CMK (cell line): Measurements from ENCODE around the gene SERBP1.
"Not testable (repeated sequence)": the region's sequence is repeated elsewhere in the genome, so short reads cannot be mapped to it uniquely, and the experiment has no call there.

ENCODE experiments used
- DNase-seq: peaks from one replicate; pipeline ENCODE4 v3.0.0-alpha.2; 2010; ENCODE audit warnings: low read depth

Gene SERBP1

DNA sequence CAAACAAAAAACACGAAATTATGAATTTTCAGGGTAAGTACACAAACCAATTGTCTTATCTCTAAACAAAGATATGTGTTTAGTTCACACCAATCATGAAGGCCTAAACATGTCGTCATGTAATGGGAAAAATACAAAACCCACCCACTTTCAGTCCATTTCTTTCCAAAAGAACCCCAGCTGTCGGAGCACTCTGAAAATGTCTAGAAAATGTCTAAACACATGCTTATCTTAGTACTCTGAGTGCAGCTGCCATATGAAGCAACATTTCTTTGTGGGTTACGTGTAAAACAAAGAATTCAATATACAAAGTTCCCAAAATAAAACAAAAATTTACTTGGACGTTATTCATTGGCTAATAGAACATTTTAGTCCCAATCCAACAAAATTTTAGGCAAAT is 22.7 kb downstream of the SERBP1 start:
- no peak for DNase-seq

DNA sequence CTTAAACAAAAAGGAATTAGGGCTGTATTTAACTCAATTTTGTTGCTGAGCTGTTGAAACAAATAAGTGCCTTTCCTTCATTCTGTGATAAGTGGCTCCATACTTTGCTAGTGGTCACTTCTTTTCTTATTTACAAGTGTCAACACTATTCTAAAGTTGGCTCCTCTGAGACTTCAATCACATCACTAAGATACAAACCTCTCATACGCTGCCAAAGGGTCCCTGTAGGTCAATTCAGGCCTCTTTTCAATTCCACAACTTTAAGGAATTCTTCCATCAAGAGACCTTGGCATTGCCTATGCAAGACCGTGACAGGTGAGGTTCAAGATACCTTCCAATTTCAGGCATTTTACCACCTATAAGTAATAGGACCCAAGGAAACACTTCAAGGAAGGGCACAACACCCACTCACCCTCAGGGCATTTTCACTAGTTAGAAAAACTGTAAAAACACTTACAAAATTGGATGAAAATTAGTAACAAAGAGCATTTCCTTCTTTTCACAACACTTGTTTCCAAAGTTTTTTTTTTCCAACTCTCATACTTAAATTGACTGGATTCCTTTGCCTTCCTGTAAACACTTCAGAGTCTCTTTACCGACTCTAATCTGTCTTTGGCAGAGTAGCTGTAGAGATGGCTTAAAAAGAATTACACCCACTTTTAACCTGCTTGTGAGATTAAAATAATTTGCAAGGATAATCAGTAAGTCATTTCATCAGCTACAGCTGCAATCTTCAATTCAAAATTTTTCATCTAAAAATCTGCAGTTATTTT is 24.5 kb downstream of the SERBP1 start:
- no peak for DNase-seq

DNA sequence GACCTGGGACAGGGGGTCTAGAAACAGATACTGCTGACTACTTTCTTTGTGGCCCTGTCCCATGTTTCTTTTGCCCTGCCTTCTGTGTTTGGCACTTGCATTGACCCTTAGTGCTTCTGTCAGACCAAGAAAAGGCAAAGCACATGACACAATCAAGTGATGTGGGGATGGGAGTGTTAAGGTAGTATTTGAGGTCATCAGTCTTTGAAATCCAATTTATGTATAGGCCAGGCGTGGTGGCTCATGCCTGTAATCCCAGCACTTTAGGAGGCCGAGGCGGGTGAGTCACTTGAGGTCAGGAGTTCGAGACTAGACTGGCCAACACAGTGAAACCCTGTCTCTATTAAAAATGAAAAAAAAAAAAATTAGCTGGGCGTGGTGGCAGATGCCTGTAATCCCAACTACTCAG is 26.0 kb downstream of the SERBP1 start:
- no peak for DNase-seq

DNA sequence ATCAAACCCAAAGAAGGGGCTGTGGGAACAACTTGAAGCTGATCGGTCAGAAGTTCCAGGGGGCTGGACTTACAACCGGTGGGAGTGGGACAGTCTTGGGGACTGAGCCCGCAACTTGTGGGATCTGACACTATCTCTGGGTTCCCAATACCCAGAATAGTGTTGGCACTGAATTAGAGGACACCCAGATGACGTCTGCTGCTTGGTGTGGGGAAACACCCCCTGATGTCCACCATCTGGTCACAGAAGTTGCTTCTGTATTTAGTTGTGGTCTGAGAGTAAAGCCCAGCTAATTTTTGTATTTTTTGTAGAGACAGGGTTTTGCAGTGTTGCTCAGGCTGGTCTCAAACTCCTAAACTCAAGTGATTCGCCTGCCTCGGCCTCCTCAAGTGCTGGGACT is 28.8 kb downstream of the SERBP1 start:
- DNase-seq, result no peak

DNA sequence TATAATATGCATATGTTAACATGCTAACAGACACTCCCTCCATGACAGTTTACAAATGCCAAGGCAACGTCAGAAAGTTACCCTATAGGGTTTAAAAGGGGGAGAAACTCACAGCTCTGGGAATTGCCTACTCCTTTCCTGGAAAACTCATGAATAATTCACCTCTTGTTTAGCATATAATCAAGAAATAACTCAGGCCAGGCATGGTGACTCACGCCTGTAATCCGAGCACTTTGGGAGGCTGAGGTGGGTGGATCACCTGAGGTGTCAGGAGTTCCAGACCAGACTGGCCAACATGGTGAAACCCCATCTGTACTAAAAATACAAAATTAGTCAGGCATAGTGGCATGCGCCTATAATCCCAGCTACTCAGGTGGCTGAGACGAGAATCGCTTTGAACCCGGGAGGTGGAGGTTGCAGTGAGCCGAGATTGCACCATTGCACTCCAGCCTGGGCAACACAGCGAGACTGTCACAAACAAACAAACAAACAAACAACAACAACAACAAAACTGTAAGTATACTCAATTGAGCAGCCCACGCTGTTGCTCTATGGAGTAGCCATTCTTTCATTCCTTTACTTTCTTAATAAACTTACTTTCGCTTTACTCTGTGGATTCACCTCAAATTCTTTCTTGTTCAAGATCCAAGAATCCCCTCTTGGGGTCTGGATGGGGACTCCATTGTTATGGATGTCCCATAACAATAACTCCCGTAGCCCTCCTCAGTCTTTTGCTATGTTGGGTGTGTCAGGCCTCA is 30.0 kb downstream of the SERBP1 start:
- not testable (repeated sequence) for DNase-seq

DNA sequence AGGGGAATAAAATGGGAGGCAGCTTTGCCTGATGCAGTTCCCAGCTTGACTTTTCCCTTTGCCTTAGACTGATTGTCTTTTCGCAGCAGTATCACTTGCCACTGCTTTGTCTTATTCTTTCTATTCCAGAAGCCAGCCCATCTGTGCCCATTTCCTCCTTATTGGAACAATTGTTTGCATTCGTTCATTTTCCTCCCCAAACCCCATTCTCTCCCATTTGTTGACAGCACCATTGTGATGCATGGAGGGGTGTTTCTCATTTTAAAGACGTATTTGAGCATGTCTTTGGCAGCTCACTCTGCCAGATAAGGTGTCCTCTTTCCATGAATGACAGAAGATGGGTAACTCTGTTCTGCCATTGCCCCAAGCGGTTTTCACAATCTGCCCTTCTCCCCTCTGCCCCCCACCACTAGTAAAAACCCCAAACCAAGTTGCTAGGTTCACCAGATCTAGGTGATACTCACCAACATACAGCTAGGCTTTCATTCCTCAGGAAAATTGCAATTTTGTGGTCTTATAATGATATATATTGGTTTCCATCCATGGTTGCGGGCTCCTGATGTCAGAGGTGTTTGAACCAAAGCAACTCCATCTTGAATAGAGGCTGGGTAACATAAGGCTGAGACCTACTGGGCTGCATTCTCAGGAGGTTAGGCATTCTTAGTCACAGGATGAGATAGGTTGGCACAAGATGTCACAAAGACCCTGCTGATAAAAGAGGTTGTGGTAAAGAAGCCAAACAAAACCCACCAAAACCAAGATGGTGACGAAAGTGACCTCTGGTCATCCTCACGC is 30.8 kb downstream of the SERBP1 start:
- no peak for DNase-seq

DNA sequence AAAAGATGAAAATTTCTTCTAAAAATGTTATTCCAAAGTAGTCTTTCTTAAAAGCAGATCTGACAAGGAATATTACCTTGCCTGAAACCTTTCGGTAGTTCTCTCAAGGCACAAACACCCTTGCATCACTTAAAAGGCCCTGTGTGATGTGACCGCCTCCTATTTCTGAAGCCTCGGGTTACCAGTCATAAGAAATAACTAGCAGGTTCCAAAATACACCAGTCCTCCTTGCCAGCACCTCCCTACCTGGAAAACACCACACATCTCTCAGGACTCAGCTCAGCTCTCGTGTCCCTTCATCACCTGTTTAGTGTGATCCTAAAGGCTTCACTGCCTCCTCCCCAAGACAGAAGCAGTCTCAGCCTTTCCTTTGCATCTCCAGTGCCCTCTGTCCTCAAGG is 35.7 kb downstream of the SERBP1 start:
- no peak for DNase-seq

DNA sequence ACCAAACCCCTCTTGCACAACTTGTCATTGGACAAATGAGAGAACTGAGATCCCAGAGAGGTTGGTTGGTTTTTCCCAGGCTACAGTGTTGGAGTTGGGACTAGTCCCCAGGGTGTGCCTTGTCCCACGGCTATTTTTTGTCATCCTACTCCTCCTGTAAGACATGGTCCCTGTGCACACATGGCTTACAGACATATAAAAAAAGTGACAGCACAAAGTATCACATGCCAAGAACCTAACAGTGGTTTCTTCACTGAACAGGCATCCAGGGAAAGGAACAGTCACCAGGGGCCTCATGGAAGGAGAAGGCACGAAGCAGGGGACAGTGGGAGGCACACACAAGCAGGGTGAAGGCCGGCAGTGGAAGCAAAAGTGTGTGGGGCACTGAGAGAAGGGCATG is 36.5 kb downstream of the SERBP1 start:
- no peak for DNase-seq

DNA sequence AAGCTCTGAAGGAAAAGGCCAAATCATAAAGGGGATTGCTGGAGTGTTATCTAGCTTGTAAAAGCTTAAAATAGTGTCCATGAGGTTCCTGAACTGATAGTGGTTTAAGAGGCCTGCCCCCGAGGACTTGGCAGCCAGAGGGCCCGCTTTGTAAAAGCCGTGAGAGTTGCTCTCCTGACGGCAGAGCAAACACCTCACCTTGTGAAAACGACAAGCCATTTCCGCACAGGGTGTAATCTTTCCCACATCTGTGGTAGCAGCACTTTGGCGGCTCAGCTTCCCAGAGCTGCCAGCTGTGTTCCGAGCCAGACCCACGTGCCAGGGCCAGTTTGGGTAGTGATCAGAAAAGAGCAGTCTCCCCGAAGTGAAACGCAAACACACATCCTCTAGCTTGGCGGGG is 37.0 kb downstream of the SERBP1 start:
- DNase-seq, result no peak

DNA sequence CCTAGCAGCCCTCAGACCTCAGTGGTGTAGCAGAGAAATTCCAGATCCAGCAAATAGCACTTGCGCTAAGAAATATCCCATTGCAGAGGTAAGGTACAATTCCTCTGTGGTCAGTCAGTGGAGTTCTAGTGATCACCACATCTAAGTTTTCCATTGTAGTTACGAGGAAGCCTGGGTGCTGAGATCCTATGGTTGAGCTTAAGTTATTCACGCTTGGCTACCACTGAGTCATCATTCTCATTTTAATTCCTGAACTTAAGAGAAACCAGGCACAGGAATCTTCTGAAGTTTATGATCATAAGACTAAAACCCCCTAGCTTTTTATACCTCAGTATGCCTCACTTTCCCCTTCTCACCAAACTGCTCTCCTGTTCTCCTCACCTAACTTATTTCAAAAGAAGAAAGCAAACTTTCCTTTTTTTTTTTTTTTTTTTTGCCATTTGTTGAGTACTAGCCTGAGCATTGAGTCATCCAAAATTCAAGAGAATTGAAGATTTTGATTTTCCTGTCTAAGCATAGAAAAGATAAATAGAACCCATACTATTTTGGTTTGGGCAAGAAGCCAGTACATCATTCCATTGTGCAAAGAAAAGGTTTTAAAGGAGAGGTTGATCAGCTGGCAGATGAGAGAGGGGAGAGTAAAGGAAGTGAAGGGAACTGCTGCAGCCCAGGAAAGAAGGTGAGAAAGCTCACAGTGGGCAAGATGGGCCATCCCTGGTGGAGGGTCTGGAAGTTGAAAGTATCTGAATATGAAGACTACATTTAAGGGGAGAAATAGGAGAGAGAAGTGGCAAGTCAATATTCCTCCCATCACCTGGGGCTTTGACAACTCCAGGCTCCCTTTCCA is 39.9 kb downstream of the SERBP1 start:
- no peak for DNase-seq

DNA sequence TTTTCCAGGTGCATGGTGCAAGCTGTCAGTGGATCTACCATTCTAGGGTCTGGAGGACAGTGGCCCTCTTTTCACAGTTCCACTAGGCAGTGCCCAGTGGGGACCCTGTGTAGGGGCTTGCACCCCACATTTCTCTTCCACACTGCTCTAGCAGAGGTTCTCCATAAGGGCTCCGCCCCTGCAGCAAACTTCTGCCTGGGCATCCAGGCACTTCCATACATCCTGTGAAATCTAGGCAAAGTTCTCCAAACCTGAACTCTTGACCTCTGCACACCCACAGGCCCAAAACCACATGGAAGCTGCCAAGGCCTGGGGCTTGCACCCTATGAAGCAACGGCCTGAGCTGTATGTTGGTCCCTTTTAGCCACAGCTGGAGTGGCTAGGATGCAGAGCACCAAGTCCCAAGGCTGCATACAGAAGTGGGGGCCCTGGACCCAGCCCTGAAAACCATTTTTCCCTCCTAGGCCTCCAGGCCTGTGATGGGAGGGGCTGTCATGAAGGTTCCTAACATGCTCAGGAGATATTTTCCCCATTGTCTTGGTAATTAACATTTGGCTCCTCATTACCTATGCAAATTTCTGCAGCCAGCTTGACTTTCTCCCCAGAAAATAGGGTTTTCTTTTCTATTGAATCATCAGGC is 46.1 kb downstream of the SERBP1 start:
- DNase-seq, result no peak

DNA sequence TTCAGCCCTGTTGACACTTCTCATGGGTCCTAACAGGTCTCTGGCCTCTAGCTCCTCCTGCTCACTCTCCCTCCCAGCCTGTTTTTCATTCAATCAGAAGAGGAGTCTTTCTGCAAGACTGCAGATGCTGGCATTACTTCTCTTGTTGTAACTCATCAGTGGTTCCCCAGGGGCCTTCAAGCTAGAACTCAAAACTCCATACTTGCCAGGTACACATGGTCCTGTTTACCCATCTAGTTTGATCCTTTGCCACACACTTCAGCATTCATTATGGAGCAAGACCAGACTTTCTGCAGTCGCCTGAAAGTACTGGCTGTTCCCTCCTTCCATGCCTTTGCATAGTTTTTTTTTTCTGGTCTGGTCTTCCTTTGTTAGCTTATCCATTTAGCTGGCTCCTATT is 47.9 kb downstream of the SERBP1 start:
- no peak for DNase-seq

DNA sequence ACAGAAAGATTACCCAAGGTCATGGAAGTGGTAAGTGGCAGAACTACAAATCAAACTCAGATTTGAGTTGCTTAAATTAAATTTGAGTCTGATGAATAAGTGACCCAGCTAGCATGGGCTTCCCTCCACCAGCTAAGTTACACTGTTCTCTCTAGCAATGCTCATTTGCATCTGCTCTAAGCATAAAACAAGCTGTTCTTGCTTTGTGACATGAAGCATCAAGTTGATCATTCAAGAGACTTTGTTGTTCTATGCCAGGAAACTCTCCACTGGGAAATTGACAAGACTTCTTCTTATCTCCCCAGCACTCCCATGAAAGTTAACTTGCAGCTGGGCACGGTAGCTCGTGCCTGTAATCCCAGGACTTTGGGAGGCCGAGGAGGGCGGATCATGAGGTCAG is 49.0 kb downstream of the SERBP1 start:
- DNase-seq, result no peak

DNA sequence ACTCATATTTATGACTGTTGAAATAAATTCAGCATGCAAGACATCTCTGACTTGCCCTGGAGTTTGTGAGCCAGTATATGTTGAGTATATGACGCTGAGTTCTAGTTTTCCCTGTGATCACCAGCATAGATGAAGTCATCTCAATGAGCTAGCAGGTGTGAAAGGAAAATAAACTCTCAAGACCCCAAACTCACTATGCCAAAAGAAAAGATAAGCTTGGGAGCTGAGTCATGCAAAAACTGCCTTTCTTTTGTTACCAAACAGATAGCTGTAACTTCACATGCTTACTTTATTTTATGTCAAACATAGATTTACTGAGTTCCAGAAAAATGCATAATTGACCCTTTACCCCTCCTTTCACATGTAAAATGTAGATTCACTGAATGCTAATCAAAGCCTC is 52.9 kb downstream of the SERBP1 start:
- no peak for DNase-seq

DNA sequence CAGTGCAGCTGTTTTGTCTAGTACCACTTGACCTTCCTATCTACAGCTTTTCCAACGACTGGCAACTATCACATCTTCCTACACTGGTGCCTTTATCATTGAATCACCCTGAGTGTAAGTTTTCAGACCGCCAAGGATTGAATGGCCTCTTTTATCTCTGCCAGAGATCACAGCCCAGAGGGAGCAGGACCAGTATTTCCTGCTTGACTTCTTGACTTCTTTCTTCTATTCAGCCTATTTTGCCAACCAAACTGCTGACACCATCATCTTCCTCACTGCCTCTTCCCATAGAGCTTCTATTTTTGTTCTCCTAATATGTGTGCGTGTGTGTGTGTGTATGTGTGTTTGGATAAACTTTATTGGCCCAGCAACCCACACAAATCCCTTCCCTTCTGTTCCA is 53.8 kb downstream of the SERBP1 start:
- DNase-seq, result no peak

DNA sequence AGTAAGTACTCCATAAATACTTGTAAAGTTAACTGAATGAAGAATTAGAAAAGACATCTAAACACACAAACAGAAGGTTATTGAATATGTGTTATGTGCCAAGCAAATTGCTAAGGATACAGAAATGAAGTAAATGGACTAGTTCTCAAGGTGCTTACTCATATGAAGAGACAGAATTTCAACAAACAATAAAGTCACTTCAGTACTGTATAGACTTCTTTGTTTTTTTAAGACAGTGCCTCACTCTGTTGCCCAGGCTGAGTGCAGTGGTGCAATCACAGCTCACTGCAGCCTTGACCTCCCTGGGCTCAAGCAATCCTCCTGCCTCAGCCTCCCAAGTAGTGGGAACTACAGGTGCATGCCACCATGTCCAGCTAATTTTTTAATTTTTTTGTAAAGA is 57.3 kb downstream of the SERBP1 start:
- DNase-seq, result no peak

DNA sequence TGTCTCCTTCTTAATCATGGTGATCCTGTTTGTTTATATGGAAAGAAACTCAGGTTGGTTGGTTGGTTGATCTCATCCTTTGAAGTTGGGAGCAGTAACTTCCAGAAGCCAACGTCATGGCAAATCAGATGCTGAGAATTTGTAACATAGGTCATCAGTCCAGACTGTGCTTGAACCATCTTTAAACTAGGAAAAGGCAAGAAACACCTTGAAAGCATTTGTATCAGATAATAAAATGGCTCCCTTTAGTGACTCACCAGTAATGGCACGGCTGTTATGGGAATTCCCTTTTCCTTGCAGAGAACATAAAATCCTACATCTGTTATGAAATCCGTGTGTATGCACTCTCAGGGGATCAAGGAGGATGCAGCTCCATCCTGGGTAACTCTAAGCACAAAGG is 58.1 kb downstream of the SERBP1 start:
- no peak for DNase-seq

DNA sequence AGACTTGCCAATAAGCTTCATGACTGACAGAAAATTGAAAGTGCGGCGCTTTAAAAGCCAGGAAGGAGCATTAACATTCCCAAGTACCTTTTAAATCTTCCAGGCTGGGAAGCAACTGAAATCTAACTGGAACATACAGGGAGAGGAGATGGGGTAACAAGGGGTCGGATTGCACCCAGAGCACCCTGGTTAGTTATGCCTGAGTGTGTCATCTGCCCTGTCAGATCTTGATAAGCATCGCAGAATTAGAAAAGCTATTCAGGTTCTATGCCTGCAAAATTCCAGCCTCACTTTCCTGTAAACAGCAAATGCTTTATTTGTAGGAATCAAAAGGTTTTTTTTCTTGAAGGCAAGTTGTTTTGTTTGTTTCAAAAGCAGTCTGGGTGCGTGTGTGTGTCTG is 58.5 kb downstream of the SERBP1 start:
- no peak for DNase-seq

DNA sequence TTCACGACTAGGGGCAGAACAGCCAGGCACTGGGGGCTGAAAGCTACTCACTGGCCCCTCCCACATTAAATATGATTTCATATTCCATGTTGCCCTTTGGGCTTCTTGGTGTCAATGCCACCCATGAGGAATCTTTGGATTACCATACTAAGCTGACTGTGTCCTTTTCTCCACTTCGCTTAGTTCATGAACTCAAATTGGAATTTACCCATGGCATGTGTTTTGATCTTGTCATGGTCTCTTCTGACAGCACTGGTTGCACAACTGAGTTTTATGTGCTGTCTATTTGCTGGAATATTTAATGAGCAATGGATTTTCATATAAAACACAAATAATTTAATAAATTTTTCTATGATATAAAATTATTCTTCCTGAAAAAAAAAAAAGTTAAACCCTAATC is 59.2 kb downstream of the SERBP1 start:
- no peak for DNase-seq

DNA sequence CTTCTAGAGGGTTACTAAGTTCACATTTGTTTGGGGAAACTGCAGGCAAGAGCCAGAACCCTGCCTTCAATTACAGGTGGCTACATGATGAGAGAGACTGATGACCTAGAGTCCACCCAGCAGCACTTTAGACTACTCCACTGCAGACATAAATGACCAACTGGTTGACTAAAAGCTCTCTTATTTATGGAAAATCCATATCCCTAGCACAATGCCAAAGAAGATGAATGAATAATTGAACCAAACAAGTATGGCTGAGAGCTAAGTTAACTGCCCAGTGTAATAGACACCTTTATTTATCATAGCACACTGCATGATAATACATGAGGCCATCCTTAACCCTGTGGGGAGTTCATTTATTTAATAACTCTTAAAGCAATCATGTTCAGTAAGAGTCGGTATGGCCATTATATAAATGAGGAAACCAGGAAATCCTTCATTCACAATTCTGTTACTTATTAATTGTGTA is 62.1 kb downstream of the SERBP1 start:
- no peak for DNase-seq

DNA sequence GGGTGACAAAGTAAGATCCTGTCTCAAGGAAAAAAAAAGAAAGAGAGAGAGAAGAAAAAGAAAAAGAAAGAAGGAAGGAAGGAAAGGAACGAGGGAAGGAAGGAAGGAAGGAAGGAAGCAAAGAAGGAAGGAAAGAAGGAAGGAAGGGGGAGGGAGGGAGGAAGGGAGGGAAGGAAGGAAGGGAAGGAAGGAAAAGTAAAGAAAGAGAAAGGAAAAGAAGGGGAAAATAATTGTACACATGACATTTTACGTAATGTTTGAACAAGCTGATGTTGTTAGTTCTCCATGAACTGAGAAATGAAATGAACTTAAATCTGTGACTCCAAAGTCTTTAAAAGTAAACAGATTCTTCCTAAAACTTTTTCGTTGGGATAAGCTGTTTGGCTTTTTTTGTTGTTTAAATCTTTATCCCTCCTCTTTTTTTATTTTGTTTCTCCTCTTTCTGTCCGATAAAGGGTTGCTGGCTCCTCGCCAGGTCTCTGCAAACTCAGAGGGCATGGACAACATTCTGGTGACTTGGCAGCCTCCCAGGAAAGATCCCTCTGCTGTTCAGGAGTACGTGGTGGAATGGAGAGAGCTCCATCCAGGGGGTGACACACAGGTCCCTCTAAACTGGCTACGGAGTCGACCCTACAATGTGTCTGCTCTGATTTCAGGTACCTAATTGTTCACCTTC is 62.7 kb downstream of the SERBP1 start:
- DNase-seq, result no peak
